HFFc6 (cell line): ENCODE data around the gene MUC22. TPM values are rescaled to one million over a fixed set of nuclear protein-coding genes. Genes with fewer than 3 reads are reported as not detected.
"Not testable (repeated sequence)": the region's sequence is repeated elsewhere in the genome, so short reads cannot be mapped to it uniquely, and the experiment has no call there.

Source experiments
- DNase-seq: peaks from one replicate; pipeline ENCODE4 v3.0.0-alpha.2; 2018
- H3K27ac Mint-ChIP-seq: 2 replicates; pipeline ENCODE4 v1.8.0; 2020; ENCODE audit warnings: mild to moderate bottlenecking, mixed read lengths
- H3K27me3 Mint-ChIP-seq: 2 replicates; pipeline ENCODE4 v1.8.0; 2021; ENCODE audit warnings: mild to moderate bottlenecking, moderate library complexity, mixed read lengths; ENCODE audit not compliant: insufficient read depth
- H3K36me3 Mint-ChIP-seq: 2 replicates; pipeline ENCODE4 v1.8.0; 2021; ENCODE audit warnings: low read depth, mixed read lengths
- H3K4me1 Mint-ChIP-seq: 2 replicates; pipeline ENCODE4 v1.8.0; 2020; ENCODE audit warnings: low read depth, mixed read lengths
- H3K4me3 Mint-ChIP-seq: 2 replicates; pipeline ENCODE4 v1.8.0; 2020; ENCODE audit warnings: mild to moderate bottlenecking, moderate library complexity, mixed read lengths
- H3K9me3 Mint-ChIP-seq: 2 replicates; pipeline ENCODE4 v1.8.0; 2020; ENCODE audit warnings: mild to moderate bottlenecking, mixed read lengths
- total RNA-seq, 6 experiments: library from RNA; stranded (reverse); fragmentation: NEBNext Ultra II Directional; extraction: Animal tissue kit (Norgen Biotek cat#: 25700); gene quantifications; 2 replicates in 1 of 6; 3 replicates in 5 of 6; pipeline ENCODE4 v1.2.3, GENCODE V29; 2021
- TF ChIP-seq, protein P1 (sequence below): fragments of 200-600 bp; sonication (generic); IDR thresholded peaks from 2 replicates; pipeline ENCODE4 v1.5.0; 2021; ENCODE audit warnings: antibody characterized with exemption, mild to moderate bottlenecking

The MUC22 gene
- total RNA-seq, 6 experiments from 2014 or later = not detected

DNA sequence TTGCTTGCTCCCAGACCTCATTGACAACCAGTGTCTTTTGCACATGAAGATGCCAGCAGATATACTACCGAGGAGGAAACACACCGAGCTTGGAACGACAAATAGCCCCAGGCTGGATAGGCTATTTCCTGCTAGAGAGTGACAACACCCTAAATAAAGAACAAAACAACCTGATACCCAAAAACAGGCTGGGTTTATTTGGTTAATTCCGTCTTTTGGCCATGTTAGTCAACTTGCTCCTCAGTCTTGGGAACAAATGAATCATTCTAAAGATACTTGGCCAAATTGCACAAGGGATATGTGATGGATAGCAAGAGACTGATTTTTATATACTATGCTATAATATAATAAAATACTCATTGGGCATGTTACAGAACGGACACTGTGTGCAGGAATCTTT is 11.5 kb upstream of the MUC22 start:
- Mint-ChIP-seq H3K4me3 (no peak overlapping the region), H3K36me3 (no peaks in the 10 kb centered on the region), H3K27me3 (peaks cover 13% of the 10 kb centered on the region; the same call in 1 of the 2 replicates), H3K27ac (no peak overlapping the region), H3K4me1 (no peaks in the 10 kb centered on the region), H3K9me3 (peaks cover 5% of the 10 kb centered on the region; the same call in 1 of the 2 replicates)
- TF ChIP-seq, protein P1, sequence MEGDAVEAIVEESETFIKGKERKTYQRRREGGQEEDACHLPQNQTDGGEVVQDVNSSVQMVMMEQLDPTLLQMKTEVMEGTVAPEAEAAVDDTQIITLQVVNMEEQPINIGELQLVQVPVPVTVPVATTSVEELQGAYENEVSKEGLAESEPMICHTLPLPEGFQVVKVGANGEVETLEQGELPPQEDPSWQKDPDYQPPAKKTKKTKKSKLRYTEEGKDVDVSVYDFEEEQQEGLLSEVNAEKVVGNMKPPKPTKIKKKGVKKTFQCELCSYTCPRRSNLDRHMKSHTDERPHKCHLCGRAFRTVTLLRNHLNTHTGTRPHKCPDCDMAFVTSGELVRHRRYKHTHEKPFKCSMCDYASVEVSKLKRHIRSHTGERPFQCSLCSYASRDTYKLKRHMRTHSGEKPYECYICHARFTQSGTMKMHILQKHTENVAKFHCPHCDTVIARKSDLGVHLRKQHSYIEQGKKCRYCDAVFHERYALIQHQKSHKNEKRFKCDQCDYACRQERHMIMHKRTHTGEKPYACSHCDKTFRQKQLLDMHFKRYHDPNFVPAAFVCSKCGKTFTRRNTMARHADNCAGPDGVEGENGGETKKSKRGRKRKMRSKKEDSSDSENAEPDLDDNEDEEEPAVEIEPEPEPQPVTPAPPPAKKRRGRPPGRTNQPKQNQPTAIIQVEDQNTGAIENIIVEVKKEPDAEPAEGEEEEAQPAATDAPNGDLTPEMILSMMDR = no peak
- DNase-seq = no peak

DNA sequence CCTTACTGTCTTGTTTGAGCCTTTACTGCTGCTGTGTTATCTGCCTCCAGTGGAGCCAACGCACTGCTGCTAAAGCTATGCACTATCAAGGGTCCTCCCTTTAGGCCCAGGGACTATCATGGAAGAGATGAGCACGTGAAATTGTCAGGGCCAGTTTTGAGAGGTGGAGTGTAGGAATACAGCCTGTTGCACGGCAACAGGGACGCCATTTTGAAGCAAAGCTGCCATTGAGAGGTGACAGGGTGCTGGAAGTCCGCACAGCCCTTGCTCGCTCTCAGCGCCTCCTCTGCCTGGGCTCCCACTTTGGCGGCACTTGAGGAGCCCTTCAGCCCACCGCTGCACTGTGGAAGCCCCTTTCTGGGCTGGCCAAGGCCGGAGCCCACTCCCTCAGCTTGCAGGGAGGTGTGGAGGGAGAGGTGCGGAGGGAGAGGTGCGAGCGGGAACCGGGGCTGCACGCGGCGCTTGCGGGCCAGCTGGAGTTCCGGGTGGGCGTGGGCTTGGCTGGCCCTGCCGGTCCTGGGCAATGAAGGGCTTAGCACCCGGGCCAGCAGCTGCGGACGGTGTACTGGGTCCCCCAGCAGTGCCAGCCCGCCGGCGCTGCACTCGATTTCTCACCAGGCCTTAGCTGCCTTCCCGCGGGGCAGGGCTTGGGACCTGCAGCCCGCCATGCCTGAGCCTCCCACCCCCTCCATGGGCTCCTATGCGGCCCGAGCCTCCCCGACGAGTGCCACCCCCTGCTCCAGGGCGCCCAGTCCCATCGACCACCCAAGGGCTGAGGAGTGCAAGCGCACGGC is 10.0 kb upstream of the MUC22 start:
- not testable (repeated sequence) for H3K36me3 Mint-ChIP-seq, H3K4me1 Mint-ChIP-seq, H3K27ac Mint-ChIP-seq, H3K4me3 Mint-ChIP-seq, DNase-seq, H3K9me3 Mint-ChIP-seq
- peaks cover 14% of the 10 kb centered on the region for H3K27me3 Mint-ChIP-seq

DNA sequence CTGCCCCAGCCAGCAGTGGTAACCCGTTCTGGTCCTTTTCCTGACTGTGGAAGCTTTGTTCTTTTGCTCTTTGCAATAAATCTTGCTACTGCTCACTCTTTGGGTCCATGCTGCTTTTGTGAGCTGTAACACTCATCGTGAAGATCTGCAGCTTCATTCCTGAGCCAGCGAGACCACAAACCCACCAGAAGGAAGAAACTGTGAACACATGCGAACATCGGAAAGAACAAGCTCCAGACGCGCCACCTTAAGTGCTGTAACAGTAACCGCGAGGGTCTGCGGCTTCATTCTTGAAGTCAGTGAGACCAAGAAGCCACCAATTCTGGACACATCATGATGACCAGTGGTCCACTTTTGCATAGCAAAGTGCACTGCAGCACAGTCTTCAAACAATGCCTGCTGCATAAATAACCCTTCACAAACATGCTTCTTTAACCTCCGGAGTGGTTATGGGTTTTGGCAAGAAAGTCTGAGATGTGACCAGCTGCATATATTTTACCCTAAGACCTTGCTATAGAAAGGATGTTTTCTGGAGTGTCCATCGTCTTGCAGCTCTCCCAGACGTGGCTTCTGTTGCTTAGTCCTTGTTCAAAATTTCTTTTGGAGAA is 8.9 kb upstream of the MUC22 start:
- H3K9me3 Mint-ChIP-seq = no peaks in the 10 kb centered on the region
- TF ChIP-seq, protein P1 = no peak
- no peak overlapping the region for H3K27ac Mint-ChIP-seq
- peaks cover 7% of the 10 kb centered on the region for H3K27me3 Mint-ChIP-seq
- no peaks in the 10 kb centered on the region for H3K36me3 Mint-ChIP-seq
- no peak for DNase-seq
- no peaks in the 10 kb centered on the region for H3K4me1 Mint-ChIP-seq
- H3K4me3 Mint-ChIP-seq = no peak overlapping the region

DNA sequence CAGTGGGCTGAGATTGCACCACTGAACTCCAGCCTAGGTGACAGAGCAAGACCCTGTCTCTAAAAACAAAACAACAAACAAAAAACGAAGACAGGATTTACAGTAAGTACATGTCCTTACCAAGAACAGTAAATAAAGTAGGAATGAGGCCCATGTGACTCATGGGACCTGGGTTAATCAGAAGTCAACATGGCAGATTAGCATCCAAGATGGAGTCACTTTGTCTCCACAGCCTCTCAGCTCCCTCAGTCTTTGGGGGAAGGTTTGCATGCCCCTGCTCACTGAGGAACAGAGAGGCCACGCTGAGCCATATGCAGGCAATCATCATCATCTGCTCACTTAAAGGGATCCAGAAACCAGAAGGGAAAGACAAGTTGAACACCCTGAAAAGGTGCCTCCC is 7.8 kb upstream of the MUC22 start:
- Mint-ChIP-seq H3K27me3 (peaks cover 7% of the 10 kb centered on the region), H3K4me3 (no peak overlapping the region), H3K27ac (no peak overlapping the region), H3K36me3 (no peaks in the 10 kb centered on the region), H3K4me1 (peaks cover 4% of the 10 kb centered on the region), H3K9me3 (no peaks in the 10 kb centered on the region)
- TF ChIP-seq, protein P1 = no peak
- no peak for DNase-seq

DNA sequence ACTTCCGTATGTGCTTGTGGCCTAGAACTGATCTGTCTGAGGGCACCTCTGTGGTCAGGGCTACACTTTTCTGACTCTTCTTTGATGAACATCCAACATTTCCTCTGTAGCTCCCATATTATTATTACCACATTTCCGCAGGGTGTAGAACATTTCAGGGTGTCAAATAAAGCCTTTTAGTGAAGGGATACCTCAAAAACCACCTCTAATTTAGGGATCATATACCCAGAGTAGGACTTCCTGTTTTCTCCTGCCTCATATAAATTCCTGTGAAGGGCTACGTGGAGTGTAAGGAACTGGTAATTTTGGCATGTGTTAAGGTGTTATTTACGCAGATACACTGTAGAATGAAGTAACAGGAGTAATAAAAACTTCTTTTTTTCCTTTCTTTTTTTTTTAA is 5.5 kb upstream of the MUC22 start:
- Mint-ChIP-seq H3K36me3 (no peaks in the 10 kb centered on the region), H3K9me3 (no peaks in the 10 kb centered on the region), H3K27me3 (peaks cover 10% of the 10 kb centered on the region), H3K27ac (no peak overlapping the region), H3K4me3 (no peak overlapping the region), H3K4me1 (peaks cover 14% of the 10 kb centered on the region)
- TF ChIP-seq, protein P1 = no peak
- DNase-seq = no peak
